ENCODE data around the gene CDC42SE2. TPM values are rescaled to one million over a fixed set of nuclear protein-coding genes. Genes with fewer than 3 reads are reported as not detected.

CDC42SE2 gene
- total RNA-seq, 2 experiments from 2014 or later: 54.2 to 66.8 TPM

DNA sequence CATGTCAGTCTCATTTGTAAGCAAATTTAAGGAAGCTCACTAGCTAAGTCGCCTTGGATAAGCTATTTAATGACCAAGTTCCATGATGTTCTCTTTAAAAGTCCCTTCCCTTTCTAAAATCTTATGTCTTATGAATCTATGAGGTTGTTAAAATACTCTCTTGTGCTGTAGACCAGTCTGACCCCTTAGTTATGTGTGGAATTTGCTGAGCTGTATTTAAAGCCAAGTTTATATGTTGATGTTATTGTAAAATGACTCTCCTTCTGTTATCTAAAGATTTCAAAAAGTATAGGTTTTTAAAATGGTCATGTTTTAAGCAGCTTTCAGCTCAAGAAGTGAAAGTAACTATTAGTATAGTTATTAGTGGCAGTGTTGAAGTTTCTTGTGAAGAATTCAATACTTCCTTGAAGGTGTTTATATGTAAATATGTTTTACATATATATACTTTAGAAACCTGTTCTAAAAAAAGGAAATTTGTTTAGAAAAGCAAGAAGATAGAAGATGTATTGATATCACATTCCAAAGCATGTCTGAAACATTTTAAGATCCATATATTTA is 92.2 kb downstream of the CDC42SE2 start:
- H3K4me2 ChIP-seq (ENCODE audit: low read length): no peak overlapping the region
- H3K4me3 ChIP-seq (ENCODE audit: low read depth, low read length, poor library complexity, severe bottlenecking): no peak overlapping the region
- intact Hi-C loops (cut with micrococcal nuclease; ENCODE audit: unreplicated experiment): no loop called here
- no peak overlapping the region for H3K27ac ChIP-seq (ENCODE audit: low read depth, low read length, poor library complexity, severe bottlenecking)
- TF ChIP-seq, protein P1, sequence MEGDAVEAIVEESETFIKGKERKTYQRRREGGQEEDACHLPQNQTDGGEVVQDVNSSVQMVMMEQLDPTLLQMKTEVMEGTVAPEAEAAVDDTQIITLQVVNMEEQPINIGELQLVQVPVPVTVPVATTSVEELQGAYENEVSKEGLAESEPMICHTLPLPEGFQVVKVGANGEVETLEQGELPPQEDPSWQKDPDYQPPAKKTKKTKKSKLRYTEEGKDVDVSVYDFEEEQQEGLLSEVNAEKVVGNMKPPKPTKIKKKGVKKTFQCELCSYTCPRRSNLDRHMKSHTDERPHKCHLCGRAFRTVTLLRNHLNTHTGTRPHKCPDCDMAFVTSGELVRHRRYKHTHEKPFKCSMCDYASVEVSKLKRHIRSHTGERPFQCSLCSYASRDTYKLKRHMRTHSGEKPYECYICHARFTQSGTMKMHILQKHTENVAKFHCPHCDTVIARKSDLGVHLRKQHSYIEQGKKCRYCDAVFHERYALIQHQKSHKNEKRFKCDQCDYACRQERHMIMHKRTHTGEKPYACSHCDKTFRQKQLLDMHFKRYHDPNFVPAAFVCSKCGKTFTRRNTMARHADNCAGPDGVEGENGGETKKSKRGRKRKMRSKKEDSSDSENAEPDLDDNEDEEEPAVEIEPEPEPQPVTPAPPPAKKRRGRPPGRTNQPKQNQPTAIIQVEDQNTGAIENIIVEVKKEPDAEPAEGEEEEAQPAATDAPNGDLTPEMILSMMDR (conservative IDR thresholded peaks at IDR 0.05; ENCODE audit: low read length): no peak
- no peak for TF ChIP-seq EZH2phosphoT487 (IDR thresholded peaks at IDR 0.05; ENCODE audit: borderline replicate concordance, low read depth, low read length)
- no peaks in the 10 kb centered on the region for H3K9me2 ChIP-seq (ENCODE audit: insufficient read depth, low read length)
- ChIA-PET CTCF (ENCODE audit: unreplicated experiment) (no interaction called here), POLR2A (interaction anchor here (1.2 kb wide), 1 partner anchor 17 kb away, joined by 7 read pairs; no protein-coding TSS in a partner anchor)
- no peaks in the 10 kb centered on the region for H4K20me1 ChIP-seq (ENCODE audit: insufficient read depth, low read length)
- H3K79me2 ChIP-seq (ENCODE audit: insufficient read depth, low read depth, low read length): peaks cover 29% of the 10 kb centered on the region; the same call in 1 of the 2 replicates
- H3K9me3 ChIP-seq (ENCODE audit: low read length): no peaks in the 10 kb centered on the region
- peaks cover 20% of the 10 kb centered on the region for H3K4me1 ChIP-seq (ENCODE audit: insufficient read depth, low read length, poor library complexity, severe bottlenecking)
- peaks cover 17% of the 10 kb centered on the region for H3K36me3 ChIP-seq (ENCODE audit: insufficient read depth, low read length)
- no peak overlapping the region for H2AFZ ChIP-seq (ENCODE audit: low read length)
- DNase-seq (ENCODE audit: low spot score): no peak
- BruUV-seq (replicated peaks): no TSS peak

DNA sequence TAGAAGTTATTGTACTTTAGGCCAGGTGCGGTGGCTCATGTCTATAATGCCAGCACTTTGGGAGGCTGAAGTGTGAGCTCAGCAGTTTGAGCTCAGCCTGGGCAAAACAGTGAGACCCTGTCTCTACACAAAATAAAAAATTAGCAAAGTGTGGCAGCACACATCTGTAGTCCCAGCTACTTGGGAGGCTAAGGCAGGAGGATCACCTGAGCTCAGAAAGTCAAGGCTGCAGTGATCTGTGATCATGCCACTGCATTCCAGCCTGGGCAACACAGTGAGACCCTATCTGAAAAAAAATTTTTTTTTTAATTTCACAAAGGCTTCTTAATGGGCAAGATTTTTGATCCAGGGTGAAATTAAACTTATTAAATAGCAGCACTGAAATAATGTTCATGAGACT is 92.8 kb downstream of the CDC42SE2 start:
- Histone ChIP-seq H4K20me1 (ENCODE audit: insufficient read depth, low read length) (no peaks in the 10 kb centered on the region), H3K4me3 (ENCODE audit: low read depth, low read length, poor library complexity, severe bottlenecking) (no peak overlapping the region), H3K9me3 (ENCODE audit: low read length) (no peaks in the 10 kb centered on the region), H3K27ac (ENCODE audit: low read depth, low read length, poor library complexity, severe bottlenecking) (no peak overlapping the region), H2AFZ (ENCODE audit: low read length) (no peak overlapping the region), H3K36me3 (ENCODE audit: insufficient read depth, low read length) (peaks cover 23% of the 10 kb centered on the region), H3K79me2 (ENCODE audit: insufficient read depth, low read depth, low read length) (peaks cover 34% of the 10 kb centered on the region; the same call in 1 of the 2 replicates), H3K4me1 (ENCODE audit: insufficient read depth, low read length, poor library complexity, severe bottlenecking) (peaks cover 20% of the 10 kb centered on the region), H3K9me2 (ENCODE audit: insufficient read depth, low read length) (no peaks in the 10 kb centered on the region), H3K4me2 (ENCODE audit: low read length) (no peak overlapping the region)
- intact Hi-C loops (cut with micrococcal nuclease; ENCODE audit: unreplicated experiment): no loop called here
- CTCF ChIA-PET (ENCODE audit: unreplicated experiment): no interaction called here
- DNase-seq (ENCODE audit: low spot score): no peak
- no peak for TF ChIP-seq EZH2phosphoT487 (IDR thresholded peaks at IDR 0.05; ENCODE audit: borderline replicate concordance, low read depth, low read length)
- TF ChIP-seq, protein P1 (conservative IDR thresholded peaks at IDR 0.05; ENCODE audit: low read length): no peak
- POLR2A ChIA-PET: interaction anchor here (1.3 kb wide), 1 partner anchor 11 kb away, joined by 4 read pairs; no protein-coding TSS in a partner anchor
- no TSS peak for BruUV-seq (replicated peaks)
